GM21825 (cell line): ENCODE measurements around the gene TMEM272.
"Not testable (repeated sequence)": the region's sequence is repeated elsewhere in the genome, so short reads cannot be mapped to it uniquely, and the experiment has no call there.

ENCODE experiments used
- ATAC-seq: cut with Tn5 transposase; IDR thresholded peaks from one replicate; pipeline ENCODE4 v1.9.1; 2021; ENCODE audit warnings: mild to moderate bottlenecking, moderate library complexity; ENCODE audit not compliant: unreplicated experiment

Gene TMEM272

DNA sequence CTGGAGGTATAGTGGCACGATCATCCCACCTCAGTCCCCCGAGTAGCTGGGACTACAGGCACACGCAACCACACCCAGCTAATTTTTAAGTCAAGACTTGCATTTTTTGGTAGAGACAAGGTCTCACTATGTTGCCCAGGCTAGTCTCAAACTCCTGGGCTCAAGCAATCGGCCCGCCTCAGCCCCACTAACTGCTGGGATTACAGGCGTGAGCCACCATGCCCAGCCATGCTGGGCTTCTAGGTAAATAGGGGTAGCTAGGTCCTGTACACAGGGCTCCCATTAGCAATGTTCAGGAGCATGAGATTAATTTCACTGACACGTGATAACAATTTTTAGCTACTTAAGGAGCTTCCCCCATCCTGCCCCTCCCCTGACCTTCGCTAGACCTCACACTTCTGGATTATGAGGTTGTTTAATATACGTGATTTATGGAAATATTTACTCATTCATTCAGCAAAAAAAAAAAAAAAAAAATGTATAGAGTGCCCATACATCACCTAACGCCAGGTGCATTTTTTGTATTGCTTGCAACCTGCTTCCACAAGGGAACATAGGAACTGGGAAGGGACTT is 19.2 kb downstream of the TMEM272 start:
- ATAC-seq = no peak

DNA sequence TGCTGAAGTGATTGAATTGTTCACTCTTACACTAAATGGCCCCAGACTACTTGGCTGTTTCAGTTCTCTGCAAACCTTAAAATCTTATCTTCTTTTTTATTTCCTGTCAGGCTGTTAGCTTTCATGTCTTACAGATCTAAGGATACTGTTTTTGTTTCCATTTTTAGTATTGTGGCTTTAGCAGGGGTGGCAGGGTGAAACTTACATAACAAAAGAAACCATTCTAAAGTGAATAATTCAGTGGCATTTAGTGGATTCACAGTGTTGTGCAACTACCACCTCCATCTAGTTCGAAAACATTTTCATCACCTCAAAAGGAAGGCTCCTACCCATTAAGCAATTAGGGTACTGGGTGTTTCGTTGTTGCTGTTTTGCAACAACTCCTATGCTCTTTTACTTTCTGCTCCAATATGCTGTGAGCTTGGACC is 19.8 kb downstream of the TMEM272 start:
- no peak for ATAC-seq

DNA sequence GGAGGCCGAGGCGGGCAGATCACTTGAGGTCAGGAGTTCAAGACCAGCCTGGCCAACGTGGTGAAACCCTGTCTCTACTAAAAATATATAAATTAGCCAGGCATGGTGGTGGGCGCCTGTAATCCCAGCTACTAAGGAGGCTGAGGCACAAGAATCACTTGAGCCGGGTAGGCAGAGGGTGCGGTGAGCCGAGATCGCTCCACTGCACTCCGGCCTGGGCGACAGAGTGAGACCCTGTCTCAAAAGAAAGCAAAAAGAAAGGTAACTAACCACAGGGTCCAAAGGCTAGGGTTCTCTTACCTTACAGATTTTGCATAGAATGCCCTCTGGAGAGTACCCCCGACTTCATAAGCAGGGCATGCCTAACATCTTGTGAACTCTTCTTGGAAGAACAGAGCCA is 20.3 kb downstream of the TMEM272 start:
- ATAC-seq = not testable (repeated sequence)

DNA sequence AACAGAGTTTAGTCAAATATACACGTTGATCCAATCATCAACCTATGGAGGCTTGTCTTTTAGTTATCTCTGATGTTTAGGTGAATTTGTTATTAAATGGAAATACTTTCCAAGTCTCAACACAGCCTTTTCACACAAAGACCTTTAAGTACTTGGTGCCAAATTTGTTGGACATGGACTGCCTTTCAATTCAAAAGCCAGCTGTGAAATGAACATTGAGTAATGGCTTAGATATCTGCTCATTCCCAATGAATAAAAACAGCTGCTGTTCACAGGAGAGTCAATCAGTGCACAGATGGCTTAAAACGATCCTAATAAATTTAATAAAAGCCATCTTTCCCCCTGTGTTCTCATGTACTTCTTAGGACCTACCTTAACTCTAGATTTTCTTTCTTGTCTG is 21.1 kb downstream of the TMEM272 start:
- no peak for ATAC-seq

DNA sequence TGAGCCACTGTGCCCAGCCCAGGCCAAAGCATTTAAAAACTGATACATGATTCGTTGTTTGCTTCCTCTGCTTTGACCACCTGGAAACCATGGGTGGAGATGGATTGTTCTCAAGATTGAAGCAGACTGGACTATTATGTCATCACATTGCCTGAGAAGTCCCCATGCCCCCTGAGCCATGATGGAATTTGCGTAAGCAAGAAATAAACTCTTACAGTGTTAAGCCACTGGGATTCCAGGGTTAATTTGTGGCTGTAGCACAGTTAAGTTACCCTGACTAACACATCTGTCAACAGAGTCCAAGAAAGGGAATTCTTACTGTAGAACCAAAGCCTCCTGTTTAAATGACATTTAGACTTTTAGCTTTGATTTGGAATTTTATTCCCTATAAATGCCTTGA is 21.6 kb downstream of the TMEM272 start:
- ATAC-seq = no peak

DNA sequence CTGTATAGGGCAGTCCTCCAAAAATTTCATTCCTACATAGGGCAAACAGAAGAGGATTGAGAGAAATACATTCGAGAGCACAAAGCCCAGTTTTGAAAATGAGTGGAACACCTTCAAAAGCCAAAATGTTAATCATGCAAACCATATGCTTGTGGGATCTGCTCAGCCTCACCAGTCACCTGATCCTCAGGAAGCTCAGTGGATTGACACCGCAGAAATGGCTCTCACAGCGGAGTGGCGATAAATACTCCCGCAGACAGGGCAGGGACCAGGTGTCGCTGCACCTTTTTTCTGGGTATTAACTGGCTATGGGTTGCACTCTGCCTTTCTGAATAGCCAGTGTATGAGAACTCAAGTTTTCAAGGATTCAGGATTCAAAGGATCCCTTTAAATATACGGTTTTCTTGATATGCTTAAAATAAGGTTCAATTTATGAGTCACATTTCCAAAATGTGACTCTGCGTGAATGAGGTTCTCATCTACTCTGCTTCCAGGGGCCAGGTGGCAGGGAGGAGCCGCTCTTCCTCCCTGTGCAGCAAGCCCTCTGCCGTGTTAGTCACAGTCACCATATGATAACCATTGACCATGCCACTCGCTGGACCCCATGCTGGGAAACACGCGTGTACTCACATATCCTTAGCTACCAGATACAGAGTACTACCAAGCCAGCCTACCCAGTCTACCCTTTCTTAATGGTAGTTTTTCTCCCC is 22.7 kb downstream of the TMEM272 start:
- no peak for ATAC-seq

DNA sequence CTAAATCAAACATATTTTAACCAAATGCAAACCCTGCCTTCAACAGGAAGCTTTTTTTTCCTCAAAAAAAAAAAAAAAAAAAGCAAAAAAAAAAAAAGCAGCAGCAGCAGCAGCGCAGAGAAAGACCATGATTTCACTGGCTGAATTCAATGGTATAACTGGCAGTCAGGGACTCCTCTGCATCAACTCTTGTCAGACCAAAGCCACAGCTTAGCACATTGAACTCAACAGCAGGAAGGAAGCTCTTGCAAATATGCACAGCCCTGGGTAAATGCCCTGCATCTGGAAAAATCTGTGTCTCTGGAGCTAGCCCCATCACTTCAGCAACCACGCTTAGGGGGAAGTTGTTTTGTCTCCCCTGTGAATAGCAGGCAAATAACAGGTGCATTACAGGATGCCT is 23.4 kb downstream of the TMEM272 start:
- ATAC-seq = no peak

DNA sequence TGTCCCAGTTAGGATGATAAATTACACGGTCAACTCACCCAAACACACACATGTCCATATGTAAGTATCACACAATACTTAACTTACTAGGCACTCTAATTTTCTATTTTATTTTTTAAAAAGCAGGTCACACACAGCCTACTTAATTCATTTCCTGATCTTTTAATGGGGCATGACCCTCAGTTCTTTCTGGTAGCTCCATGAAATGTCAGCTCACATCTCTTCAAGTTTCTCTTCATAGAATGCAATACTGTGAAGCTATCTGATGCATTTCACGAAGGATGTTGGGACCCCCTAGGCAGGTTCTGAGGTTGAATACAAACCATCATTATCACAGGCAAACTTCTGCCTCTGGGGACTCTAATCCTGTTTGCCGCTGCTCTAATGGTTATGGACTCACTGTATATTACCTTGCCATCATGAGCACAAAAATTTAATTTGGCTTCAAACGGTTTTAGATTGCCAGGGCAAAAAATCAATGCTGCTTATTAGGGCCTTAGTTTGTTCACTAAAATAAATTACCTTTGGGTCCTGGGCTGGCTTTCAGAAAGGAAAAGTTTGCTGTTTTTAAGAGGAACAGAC is 24.9 kb downstream of the TMEM272 start:
- ATAC-seq = no peak

DNA sequence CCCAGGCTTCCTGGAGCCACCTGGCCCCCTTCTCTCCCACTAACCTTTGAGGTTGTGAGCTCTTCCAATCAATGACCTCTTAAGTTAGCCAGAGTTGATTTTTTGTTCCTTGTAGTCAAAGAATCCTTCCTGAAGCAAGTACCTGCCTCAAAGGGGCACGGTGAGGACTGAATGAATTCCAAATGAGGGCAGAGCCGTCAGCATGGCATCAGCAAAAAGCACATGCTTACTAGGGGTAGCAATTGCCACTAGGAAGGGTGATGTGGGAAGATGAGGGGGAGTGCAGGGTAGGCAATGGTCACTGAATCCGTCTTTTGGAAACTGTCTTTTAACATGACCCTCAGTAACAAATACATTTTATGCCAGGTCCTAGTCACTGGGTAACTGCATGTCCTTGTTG is 25.4 kb downstream of the TMEM272 start:
- no peak for ATAC-seq

DNA sequence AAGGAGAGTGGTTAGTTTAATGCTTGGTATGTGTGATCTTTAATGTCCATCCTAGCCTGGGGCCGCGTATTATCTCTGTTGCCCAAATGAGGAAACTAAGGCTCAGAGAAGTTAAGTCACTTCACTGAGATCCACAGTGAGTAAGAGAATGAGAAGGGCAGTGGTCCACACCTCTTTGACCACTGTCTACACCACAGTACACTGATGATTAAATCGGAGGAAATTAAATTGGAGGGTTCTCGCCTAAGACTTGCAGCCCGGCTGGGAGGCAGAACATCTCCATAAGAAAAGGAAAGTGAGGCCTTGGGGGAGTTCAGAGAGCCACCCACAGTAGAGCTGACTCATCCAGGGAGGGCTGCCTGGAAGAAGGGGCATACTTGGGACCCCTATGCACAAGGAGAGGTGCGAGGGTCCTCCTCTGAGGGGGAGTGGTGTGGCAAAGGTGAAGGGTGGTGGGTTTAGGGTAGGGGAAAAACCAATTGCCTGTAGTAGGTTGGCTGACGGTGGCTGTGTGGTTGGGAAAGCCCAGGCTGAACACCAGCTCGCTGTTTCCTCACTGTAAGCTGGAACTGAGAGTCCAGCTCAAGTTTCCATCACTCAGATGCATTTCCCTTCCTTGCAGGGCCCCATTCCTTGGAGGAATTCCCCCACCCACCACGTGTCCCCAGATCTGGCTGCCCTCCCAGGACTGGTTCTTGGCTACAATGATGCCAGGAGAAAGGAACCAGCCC is 26.0 kb downstream of the TMEM272 start:
- ATAC-seq = no peak

DNA sequence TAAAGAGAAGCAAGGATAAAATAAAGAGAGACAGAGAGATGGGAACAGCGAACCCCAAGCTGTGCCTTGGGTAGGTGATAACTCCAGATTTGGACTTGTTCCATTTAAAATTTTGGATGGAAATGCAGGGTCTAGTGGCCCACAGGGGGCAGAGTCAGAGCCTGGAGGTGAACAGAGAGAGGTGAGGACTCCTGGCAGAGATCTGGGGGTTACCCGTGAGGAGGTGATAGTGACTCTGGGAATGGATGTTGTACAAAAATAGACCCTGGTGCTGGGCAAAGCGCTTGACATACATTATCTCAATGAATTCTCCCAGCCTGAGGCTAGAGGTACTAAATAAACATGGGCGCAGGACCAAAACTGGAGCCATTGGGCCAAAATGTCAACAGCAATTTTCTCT is 26.7 kb downstream of the TMEM272 start:
- no peak for ATAC-seq

DNA sequence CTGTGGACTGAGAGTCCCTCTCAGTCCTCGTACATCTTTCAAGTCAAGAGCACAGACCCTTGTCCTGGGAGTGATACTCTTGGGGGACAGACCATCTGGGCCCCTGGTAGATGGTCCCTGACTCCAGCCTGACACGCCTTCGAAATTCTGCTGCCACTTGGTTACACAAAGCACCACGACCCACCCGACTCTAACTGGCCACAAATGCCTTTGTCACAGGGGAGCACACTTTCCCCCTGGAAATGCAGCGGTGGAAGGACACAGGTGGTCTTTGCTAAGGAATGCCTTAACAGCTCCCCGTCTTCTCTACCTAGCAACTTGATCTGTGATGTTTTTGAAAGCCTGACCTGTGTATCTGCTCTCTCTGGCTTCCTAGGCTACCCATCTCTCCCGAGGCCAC is 27.3 kb downstream of the TMEM272 start:
- no peak for ATAC-seq

DNA sequence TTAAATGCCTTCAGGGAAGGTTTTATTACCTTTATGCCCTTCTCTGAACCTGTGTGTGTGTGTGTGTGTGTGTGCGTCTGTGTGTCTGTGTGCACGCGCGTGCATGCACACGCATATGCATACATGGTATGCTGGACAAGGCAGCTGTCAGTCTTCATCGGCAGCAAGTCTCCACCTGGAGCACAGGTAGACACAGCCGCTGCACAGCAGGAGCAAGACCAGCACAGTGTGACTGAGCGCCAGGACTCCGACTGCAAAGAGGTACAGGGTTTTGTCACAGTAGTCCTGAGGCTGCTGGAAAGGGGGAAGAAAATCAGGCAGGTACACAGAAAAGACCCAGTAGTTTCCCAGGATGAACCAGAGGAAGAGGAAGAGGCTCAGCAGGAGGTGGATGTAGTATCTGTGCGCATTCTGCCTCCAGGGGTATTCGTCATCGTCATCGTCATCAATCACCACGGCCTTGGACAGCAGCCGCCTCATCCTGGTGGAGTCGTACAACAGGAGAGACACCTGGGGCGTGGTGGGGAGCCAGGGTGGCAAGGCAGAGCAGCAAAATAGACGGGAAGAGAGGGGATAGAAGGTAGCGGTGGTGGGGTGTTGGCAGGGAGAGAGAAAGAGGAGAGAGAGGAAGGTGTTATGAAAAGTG is 28.2 kb downstream of the TMEM272 start:
- no peak for ATAC-seq

DNA sequence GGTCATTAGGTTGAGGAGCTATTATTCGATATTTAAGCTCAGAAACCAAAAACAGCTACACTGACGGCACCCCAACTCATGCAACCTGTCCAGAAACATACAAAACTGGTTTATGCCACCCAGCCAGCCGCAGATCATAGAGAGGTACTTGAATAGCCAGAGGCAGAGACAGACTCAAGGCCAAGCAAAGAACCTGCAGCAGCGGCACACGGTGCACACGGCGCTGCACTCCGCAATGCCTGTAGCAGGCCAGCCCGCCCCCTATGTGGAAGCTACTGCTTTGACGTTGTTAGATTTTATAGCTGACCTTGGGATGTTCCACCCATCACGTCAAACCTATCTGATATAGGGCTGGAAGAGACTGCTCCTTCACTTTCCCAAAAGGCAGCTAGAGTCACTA is 29.1 kb downstream of the TMEM272 start:
- no peak for ATAC-seq

DNA sequence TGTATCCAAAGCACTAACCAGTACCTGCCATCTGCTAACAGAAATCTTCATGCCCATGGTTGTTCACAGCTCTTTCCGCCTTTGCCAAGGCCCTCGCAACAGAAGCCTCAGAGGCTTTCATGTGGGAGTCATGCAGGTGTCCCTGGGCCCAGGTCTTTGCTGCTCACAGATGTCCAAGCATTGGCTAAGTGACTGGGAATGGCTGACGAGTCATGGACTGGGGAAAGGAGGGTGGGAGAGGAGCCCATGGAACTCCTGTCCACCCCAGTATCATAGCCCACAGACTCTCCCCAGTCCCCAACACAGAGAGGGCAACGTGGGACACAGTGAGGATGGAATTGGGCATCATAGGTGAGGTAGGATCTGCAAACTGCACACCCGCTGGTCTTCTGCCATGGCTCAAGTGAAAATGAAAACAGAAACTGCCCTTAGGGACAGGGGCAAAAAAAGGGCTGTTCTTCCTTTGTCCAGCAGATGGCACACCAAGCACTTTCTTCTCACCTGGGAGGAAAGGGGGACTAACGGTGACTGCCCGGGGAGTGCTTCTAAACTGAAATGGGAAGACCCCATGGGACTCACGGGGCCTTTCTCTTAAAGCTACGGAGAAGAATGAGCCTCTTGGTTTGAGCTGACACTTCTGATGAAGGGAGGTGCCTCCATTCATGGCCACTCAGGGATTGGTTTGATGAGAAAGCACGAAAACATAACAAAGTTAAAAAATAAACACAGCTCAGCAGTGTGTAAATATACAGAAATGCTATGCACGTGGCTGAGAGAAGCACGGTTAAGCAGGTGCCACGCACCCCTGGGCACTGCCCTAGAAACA is 29.9 kb downstream of the TMEM272 start:
- peak; percentile 52 for ATAC-seq

DNA sequence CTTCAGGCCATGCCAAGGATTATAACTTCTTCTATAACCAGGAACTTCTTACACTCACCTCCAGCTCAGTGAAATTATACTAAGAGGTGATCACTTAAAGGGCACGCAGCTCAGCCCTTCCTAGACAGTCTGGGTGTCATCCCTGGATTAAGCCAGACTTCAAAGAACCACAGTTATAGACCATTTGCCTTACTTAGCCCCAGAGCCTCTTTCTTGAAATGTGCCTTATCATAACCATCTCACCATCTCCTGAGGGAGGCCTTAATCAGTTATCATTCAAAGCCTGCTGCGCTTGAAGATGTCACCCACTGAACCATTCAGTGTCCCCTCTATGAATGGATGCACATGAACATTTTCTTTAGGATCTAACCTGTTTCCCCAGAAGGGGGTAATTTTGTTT is 30.9 kb downstream of the TMEM272 start:
- no peak for ATAC-seq

DNA sequence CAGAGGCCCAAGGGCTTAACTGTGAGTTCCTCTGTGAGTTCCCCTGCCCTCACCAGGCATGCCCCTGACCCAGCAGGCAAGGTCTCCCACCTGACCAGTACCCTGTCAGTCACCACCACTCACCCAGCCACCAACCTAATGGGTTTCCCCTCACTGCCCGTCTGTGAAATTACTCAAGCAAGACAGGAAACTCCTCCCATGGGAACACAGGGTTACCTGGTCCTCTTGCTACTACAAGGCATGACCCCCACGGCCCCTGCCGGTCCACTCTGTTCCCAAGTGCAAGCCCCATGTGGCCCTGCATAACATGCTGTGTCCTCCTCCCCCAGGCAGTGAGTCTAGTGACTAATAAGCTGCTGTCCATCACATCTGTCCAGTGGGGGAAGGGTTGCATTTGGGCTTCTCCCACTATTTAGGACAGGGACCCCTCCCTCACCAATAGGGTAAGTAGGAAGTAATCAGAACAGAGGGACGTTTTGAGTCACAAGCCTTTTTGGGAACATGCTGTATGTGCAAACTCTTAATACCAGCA is 33.0 kb downstream of the TMEM272 start:
- peak; percentile 52 for ATAC-seq

DNA sequence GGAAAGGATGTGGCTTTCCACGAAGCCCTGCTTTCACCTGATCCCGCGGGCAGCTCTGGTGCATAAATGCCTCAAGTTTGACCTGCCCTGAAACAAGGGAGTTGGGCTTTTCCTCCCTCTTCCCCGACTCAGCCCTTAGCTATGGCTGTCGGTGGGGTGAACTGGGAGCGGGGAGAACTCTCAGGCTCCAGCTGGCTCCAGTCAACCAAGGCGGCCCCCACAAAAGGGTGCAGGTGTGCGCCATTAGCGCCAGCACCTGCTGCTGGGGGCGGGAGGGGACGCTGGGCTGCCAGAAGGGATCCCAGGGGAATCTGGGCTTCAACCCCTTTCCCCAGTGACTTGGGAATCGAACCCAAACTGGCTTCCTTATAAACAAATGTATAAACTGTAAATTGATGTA is 33.9 kb downstream of the TMEM272 start:
- no peak for ATAC-seq

DNA sequence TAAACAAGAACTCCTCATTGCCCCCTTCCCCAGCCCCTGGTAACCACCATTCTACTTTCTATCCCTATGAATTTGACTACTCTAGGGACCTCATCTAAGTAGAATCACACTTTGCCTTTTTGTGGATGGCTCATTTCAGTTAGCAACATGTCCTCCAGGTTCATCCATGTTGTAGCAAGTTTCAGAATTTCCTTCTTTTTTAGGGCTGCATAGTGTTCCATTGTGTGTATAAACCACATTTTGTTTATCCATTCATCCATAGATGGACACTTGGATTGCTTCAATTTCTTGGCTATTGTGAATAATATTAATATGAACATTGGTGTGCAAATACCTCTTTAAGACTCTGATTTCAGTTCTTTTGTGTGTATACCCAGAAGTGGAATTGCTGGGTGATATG is 36.2 kb downstream of the TMEM272 start:
- ATAC-seq = no peak

DNA sequence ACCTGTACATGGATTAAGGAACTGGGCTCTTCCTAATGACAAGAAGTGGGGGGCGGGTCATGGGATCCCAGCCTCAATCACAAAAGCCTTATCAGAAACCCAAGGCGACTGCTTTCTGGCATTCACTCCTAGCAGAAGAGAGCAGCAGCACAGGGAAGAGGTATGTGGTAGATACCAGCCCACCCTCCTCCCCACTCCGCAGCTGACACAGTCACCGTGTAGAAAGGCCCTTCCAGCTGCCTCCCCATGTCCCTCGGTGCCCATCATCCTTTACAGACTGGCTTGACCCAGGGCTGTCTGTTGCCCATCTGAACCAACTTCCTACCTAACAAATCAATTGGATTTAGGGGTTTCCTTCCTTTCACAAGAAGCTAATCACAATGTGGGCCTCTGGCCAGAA is 37.9 kb downstream of the TMEM272 start:
- ATAC-seq = no peak
